OCI-LY7 (cell line): ENCODE data around the gene TRAIP. TPM values are rescaled to one million over a fixed set of nuclear protein-coding genes. Genes with fewer than 3 reads are reported as not detected.

ENCODE experiments used
- BruUV-seq: library from RNA; stranded (reverse); fragments of 400-500 nt; replicated peaks from 2 replicates; lab custom pipeline; 2021; lab: Mats Ljungman, UMichigan
- CTCF ChIA-PET: fragments of 300-600 bp; sonication (Branson Sonifier 250); formaldehyde crosslinking; loops from one replicate; lab custom pipeline; 2022; ENCODE audit warnings: antibody characterized with exemption; ENCODE audit not compliant: unreplicated experiment; lab: Charles Lee
- POLR2A ChIA-PET: fragments of 300-600 bp; sonication (Branson Sonifier 250); formaldehyde crosslinking; loops from one replicate; lab custom pipeline; 2022; ENCODE audit warnings: antibody characterized with exemption; lab: Charles Lee
- DNase-seq: peaks from one replicate; pipeline ENCODE4 v3.0.0-alpha.2; 2015; ENCODE audit warnings: low spot score
- H2AFZ ChIP-seq: fragments of 200-600 bp; sonication (generic), shearing (Covaris generic); 2 replicates; pipeline ENCODE4 v1.6.1; 2014; ENCODE audit warnings: mild to moderate bottlenecking, antibody characterized with exemption, low read length, moderate library complexity
- H3K27ac ChIP-seq: fragments of 200-600 bp; sonication (generic); 2 replicates; pipeline ENCODE4 v1.5.1; 2014; ENCODE audit warnings: mixed run types, low read depth, mild to moderate bottlenecking, moderate library complexity, low read length, inconsistent platforms; ENCODE audit not compliant: poor library complexity, severe bottlenecking
- H3K36me3 ChIP-seq: fragments of 200-600 bp; sonication (generic); 2 replicates; pipeline ENCODE4 v1.6.1; 2014; ENCODE audit warnings: mild to moderate bottlenecking, antibody characterized with exemption, low read length, moderate library complexity, mixed read lengths; ENCODE audit not compliant: insufficient read depth
- H3K4me1 ChIP-seq: fragments of 200-600 bp; sonication (generic); 2 replicates; pipeline ENCODE4 v1.5.1; 2014; ENCODE audit warnings: mild to moderate bottlenecking, low read length; ENCODE audit not compliant: insufficient read depth, poor library complexity, severe bottlenecking
- H3K4me2 ChIP-seq: fragments of 200-600 bp; sonication (generic); 2 replicates; pipeline ENCODE4 v1.6.1; 2014; ENCODE audit warnings: mild to moderate bottlenecking, low read length
- H3K4me3 ChIP-seq: fragments of 200-600 bp; sonication (generic); 2 replicates; pipeline ENCODE4 v1.5.1; 2014; ENCODE audit warnings: mild to moderate bottlenecking, low read depth, low read length; ENCODE audit not compliant: poor library complexity, severe bottlenecking
- H3K79me2 ChIP-seq: fragments of 200-600 bp; sonication (generic); 2 replicates; pipeline ENCODE4 v1.6.1; 2016; ENCODE audit warnings: low read depth, mild to moderate bottlenecking, low read length, moderate library complexity, mixed read lengths; ENCODE audit not compliant: insufficient read depth
- H3K9me2 ChIP-seq: fragments of 200-600 bp; sonication (generic); 2 replicates; pipeline ENCODE4 v1.6.1; 2016; ENCODE audit warnings: mild to moderate bottlenecking, low read length, mixed read lengths; ENCODE audit not compliant: insufficient read depth
- H3K9me3 ChIP-seq: fragments of 200-600 bp; sonication (generic); 2 replicates; pipeline ENCODE4 v1.6.1; 2014; ENCODE audit warnings: mild to moderate bottlenecking, mixed run types, low read length, mixed read lengths
- H4K20me1 ChIP-seq: fragments of 200-600 bp; sonication (generic); 2 replicates; pipeline ENCODE4 v1.6.1; 2014; ENCODE audit warnings: mild to moderate bottlenecking, antibody characterized with exemption, low read length, moderate library complexity, mixed read lengths; ENCODE audit not compliant: insufficient read depth
- EZH2phosphoT487 ChIP-seq: fragments of 200-600 bp; sonication (generic); IDR thresholded peaks from 2 replicates; pipeline ENCODE4 v1.6.1; 2018; ENCODE audit warnings: low read depth, borderline replicate concordance, mild to moderate bottlenecking, mixed run types, antibody characterized with exemption, low read length, moderate library complexity, mixed read lengths
- intact Hi-C: fragments of 100-400 bp; cut with micrococcal nuclease; formaldehyde crosslinking; loops from one replicate; pipeline ENCODE4 v1.10.0; 2022; ENCODE audit not compliant: unreplicated experiment
- total RNA-seq, 2 experiments: library from RNA; depleted of rRNA in 1 of 2; stranded (reverse); fragments of >200 nt in 1 of 2; shearing (Covaris generic) in 1 of 2; gene quantifications; 2 replicates each; pipeline ENCODE4 v1.2.3, GENCODE V29; 2014 to 2022
- TF ChIP-seq, protein P1 (sequence below): fragments of 200-600 bp; sonication (generic); conservative IDR thresholded peaks from 2 replicates; pipeline ENCODE4 v1.5.1; 2014; ENCODE audit warnings: mild to moderate bottlenecking, antibody characterized with exemption, low read length, moderate library complexity, mixed read lengths

TRAIP gene
- total RNA-seq, 2 experiments from 2014 or later, result 38.6 to 41.8 TPM

DNA sequence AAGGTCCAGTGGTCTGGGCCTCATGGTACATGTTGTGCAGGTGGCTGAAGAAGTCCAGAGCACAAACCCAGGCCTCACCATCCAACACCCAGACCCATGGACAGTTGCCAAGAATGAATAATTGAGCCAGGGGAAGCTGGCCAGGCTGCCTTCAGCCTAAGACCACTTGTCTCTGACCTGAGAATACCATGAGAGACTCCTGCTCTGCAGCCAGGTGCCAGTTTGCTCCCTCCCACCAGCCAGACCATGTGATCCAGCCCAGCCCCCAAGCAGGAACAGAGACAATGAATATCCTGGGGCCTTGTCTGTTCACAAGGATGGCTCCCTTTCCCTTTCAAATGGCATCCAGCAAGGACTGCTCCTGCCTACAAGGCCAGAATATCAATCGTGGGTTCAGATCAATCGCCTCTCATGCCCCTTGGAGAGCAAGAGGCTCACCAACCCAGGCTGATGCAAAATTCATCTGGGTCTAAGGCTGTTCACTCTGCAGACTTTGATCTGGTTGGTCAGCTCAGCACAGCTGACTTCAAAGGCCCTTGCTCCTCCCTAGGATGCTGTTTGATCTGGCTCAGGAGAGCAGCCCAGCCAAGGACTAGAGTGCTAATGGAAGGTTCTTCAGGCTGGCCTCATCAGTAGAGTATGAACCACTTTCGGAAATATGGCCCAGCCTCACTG, 13.4 kb downstream of the TRAIP start:
- no TSS peak for BruUV-seq
- H3K4me3 ChIP-seq, result no peak overlapping the region
- H3K79me2 ChIP-seq, result no peaks in the 10 kb centered on the region
- H3K4me1 ChIP-seq, result peaks cover 3% of the 10 kb centered on the region
- ChIA-PET POLR2A (no interaction called here), CTCF (no interaction called here)
- H4K20me1 ChIP-seq, result no peaks in the 10 kb centered on the region
- peaks cover 84% of the 10 kb centered on the region for H3K36me3 ChIP-seq
- TF ChIP-seq EZH2phosphoT487, result no peak
- TF ChIP-seq, protein P1, sequence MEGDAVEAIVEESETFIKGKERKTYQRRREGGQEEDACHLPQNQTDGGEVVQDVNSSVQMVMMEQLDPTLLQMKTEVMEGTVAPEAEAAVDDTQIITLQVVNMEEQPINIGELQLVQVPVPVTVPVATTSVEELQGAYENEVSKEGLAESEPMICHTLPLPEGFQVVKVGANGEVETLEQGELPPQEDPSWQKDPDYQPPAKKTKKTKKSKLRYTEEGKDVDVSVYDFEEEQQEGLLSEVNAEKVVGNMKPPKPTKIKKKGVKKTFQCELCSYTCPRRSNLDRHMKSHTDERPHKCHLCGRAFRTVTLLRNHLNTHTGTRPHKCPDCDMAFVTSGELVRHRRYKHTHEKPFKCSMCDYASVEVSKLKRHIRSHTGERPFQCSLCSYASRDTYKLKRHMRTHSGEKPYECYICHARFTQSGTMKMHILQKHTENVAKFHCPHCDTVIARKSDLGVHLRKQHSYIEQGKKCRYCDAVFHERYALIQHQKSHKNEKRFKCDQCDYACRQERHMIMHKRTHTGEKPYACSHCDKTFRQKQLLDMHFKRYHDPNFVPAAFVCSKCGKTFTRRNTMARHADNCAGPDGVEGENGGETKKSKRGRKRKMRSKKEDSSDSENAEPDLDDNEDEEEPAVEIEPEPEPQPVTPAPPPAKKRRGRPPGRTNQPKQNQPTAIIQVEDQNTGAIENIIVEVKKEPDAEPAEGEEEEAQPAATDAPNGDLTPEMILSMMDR, result no peak
- H3K27ac ChIP-seq, result no peak overlapping the region
- no peak overlapping the region for H2AFZ ChIP-seq
- no peaks in the 10 kb centered on the region for H3K9me2 ChIP-seq
- H3K4me2 ChIP-seq, result no peak overlapping the region
- intact Hi-C loops, result no loop called here
- no peaks in the 10 kb centered on the region for H3K9me3 ChIP-seq
- DNase-seq, result no peak

GRCh38 chr3:49841806-49842205, 14.6 kb downstream of the TRAIP start:
- CTCF ChIA-PET, result interaction anchor here (1.6 kb wide), 1 partner anchor 38 kb away, joined by 7 read pairs; the partner anchor contains the start of gene INKA1
- POLR2A ChIA-PET, result interaction anchor here (0.6 to 1.0 kb wide), 2 partner anchors 25 to 196 kb away, joined by 3 to 5 read pairs; no protein-coding TSS in a partner anchor

More at GRCh38 chr3:49841806-49842205, 14.6 kb downstream of the TRAIP start:
- Histone ChIP-seq H3K9me2 (no peaks in the 10 kb centered on the region), H3K9me3 (no peaks in the 10 kb centered on the region), H3K4me3 (no peak overlapping the region), H3K4me2 (no peak overlapping the region), H3K4me1 (peaks cover 3% of the 10 kb centered on the region), H3K27ac (no peak overlapping the region), H2AFZ (no peak overlapping the region), H4K20me1 (no peaks in the 10 kb centered on the region), H3K36me3 (peaks cover 87% of the 10 kb centered on the region), H3K79me2 (no peaks in the 10 kb centered on the region)
- BruUV-seq, result no TSS peak
- intact Hi-C loops, result loop anchor here (1.0 kb wide), 1 partner anchor 64 kb away; no protein-coding TSS in a partner anchor
- no peak for TF ChIP-seq EZH2phosphoT487
- TF ChIP-seq, protein P1, result no peak
- no peak for DNase-seq
